Left cardiac atrium (tissue), 4 donors: ENCODE measurements around the gene SLC22A31. TPM values are rescaled to one million over a fixed set of nuclear protein-coding genes. Genes with fewer than 3 reads are reported as not detected.
"Not testable (repeated sequence)": the region's sequence is repeated elsewhere in the genome, so short reads cannot be mapped to it uniquely, and the experiment has no call there.

Experiments
- ATAC-seq, 2 donors: fragments of 200-7000 bp; cut with Tn5 transposase; one replicate each; pipeline ENCODE4 v1.9.1; 2020; ENCODE audit warnings: mild to moderate bottlenecking in 2 of 2, moderate library complexity in 2 of 2
- DNase-seq: peaks from one replicate; pipeline ENCODE4 v3.0.0-alpha.2; 2020
- intact Hi-C, 2 donors: fragments of 100-400 bp; cut with DNase I; formaldehyde crosslinking; loops; one replicate each; pipeline versions ENCODE4 v1.14.1 to v1.15.1; 2022 to 2023
- long read RNA-seq: library from polyadenylated mRNA; unstranded; transcript quantifications from one replicate; pipeline ENCODE4 v2.0.0, GENCODE V29; 2021
- total RNA-seq, 2 donors: library from RNA; stranded (reverse); fragmentation: NEBNext Ultra II Directional; extraction: Animal tissue kit (Norgen Biotek cat#: 25700); gene quantifications; one replicate each; pipeline ENCODE4 v1.2.1, GENCODE V29; 2021
- donor health status: DM: no; HTN: yes; CAD: no.
- donor health status: DM: no; HTN: yes; CAD: no; lungs with severe emphysema.
- donor health status: DM: yes; HTN: yes; CAD: no.
- donor health status: Dilated cardiomyopathy.

Gene SLC22A31
- total RNA-seq: under 1 TPM in 1 of 2 donors, not detected in 1; 0.27 TPM
- long read RNA-seq: 0 reads

GRCh38 chr16:89200124-89200849 lies at the start of gene SLC22A31:
Gene SLC22A31, minus strand, starts transcription at chr16:89200537. Its CDS starts 36 bp downstream, at chr16:89200501.
- intact Hi-C loops: no loop called here
- DNase-seq: no peak
- ATAC-seq: no peak

DNA sequence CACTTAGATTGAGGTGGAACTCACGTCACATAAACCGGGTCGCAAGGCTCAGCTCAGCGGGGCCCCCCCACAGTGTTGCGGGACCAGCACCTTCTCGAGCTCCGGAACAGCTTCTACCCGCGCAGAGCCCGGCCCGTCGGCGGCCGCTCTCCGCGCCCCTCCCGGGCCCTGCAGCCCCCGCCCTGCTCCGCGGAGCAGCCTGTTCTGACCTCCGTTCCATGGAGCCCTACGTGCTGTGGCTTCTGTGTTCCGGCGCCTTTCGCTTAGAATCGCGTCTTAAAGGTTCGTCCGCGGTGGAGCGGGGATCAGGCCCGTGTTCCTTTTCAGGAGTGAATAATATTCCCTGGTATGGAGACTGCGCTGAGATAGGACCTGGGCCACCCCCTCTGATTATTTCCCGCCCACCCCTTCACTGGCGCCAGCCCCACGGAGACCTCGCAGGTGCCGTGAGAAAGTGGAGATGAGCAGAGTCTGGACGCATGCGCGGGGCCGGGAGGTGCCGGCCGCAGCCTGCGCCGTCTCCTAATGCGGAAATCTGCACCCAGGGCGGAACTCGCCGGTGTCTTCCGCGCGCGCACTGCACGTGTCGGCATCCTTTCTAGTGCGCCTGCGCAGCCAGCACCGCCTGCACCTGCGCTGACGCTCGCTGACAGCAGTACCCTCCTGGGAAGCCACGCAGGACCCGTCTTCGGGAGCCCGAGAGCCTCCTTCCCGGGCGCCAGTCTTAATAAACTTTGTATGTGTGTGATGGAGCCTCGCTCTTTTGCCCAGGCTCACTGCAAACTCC lies 48.1 kb upstream of the SLC22A31 start:
- ATAC-seq (no peak), DNase-seq (no peak)
- intact Hi-C loops: no loop called here

DNA sequence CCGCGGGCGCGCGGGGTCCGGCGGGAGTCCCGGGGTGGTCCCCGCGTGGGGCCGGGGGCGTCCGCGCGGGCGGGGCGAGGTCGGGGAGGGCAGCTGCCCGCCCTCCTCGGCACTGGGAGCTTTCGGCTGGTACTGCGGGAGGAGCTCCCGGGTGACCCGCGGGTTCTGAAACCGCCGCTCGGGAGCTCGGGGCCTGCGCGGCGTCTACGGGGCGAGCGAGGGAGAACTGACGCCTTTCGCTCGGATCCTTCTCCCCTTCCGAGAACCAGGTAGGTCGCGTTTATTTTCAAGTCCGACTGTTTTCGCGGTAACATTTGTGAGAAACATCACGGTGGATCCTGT lies 47.4 kb upstream of the SLC22A31 start:
- DNase-seq, intact Hi-C loops: not testable (repeated sequence)
- ATAC-seq: peak in 1 of 2 donors; percentile 35

DNA sequence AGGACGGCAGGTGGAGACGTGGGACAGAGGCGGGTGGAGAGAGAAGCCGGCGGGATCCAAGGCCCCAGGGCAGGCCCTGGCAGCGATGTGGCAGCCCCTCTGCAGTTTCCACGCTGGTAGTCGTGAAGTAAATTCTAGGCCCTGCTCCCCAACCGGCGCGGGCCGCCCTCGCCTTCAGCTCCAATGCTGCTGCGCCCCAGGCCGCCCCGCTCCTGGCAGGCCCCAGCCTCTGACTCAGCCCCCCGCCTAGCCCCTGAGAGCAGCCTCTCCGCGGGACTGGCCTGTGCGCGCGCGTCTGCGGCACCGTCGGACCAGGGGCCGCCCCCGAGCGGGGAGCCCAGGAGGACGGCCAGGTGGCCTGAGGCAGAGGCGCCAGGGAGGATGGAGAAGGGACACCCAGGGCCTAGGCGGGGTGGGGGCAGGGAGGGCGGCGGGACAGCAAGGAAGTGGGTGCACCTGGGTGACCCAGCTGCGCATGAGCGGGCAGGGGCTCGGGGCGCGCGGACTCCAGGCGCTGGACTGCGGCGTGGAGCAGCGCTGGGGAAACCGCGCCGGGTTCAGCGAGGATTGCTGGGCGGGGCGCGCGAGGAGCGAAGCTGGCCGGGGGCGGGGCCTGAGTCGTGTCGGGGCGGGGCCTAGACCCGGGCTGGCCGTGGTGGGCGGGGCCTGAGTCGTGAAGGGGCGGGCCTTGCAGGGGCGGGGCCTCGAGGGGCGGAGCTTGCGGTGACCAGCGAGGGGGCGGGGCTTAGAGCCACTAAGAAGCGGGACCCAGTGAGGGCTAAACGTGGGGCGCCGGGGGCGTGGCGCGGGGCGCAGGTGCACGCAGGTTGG lies 46.8 kb upstream of the SLC22A31 start:
- DNase-seq (peak; percentile 90), ATAC-seq (peak; percentile 97 to 99)
- intact Hi-C loops: no loop called here

GRCh38 chr16:89246383-89246902 lies 46.1 kb upstream of the SLC22A31 start:
- intact Hi-C loops: no loop called here
- no peak for DNase-seq
- no peak for ATAC-seq

GRCh38 chr16:89244754-89245153 lies 44.4 kb upstream of the SLC22A31 start:
- ATAC-seq (no peak), DNase-seq (no peak)
- intact Hi-C loops: no loop called here

DNA sequence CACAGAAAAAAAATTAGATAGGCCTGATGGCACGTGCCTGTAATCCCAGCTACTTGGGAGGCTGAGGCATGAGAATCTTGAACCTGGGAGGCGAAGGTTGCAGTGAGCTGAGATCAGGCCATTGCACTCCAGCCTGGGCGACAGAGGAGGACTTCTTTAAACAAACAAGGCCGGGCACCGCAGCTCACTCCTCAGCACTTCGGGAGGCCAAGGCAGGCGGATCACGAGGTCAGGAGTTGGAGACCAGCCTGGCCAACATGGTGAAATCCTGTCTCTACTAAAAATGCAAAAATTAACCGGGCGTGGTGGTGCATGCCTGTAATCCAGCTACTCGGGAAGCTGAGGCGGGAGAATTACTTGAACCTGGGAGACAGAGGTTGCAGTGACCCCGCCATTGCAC lies 43.9 kb upstream of the SLC22A31 start:
- DNase-seq, intact Hi-C loops, ATAC-seq: not testable (repeated sequence)

- intact Hi-C loops: no loop called here
- DNase-seq (no peak), ATAC-seq (no peak)
Observed at GRCh38 chr16:89243664-89244063, 43.3 kb upstream of the SLC22A31 start.

DNA sequence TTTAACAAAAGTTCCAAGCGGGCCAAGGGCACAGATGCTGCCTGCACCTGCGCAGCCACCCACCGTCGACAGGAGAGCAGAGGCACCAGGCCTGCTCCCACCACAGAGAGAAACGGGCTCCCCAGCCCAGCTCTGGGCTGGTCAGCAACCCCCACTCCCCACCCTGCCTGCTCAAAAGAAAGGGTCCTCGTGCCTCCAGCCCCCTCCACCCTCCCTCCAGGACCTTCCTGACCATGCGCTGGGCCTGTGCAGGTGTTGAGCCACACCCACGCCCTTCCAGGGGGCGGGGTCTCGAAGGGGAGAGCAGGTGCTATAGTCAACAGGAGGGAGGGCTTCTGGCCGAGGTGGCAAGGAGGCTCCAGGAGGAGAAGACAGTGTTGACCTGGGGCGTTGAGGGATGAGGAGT lies 42.5 kb upstream of the SLC22A31 start:
- intact Hi-C loops: no loop called here
- DNase-seq (no peak), ATAC-seq (no peak)

DNA sequence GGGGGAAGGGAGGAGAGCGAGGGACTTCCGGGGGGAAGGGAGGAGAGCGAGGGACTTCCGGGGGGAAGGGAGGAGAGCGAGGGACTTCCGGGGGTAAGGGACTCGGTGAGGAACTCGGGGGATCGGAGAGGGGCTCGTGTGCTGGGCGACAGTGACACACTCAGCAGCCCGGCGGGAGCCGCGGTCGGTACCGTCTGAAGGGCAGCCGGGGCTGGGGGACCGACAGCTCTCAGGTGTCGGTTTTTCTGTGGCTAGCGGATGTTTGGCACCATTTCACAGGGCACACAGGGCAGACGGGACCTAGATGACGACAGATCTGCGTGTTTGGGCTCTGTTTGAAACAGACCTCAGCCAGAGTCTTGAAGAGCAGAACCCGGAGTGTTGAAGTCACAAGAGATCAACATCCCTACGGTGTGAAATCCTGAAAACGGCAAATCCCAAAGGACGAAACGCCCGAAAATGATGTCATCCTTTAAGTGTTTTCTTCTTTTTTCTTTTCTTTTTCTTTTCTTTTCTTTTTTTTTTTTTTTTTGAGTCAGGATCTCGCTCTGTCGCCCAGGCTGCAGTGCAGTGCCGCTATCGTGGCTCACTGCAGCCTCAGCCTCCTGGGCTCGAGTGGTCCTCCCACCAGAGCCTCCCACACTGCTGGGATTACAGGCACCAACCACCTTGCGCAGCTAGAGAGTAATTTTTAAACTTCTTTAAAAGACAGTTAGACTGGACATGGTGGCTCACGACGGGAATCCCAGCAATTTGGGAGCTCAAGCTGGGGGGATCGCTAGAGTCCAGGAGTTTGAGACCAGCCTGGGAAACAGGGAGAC lies 41.1 kb upstream of the SLC22A31 start:
- ATAC-seq (peak; percentile 76 to 78), DNase-seq (peak; percentile 79)
- intact Hi-C loops: no loop called here

DNA sequence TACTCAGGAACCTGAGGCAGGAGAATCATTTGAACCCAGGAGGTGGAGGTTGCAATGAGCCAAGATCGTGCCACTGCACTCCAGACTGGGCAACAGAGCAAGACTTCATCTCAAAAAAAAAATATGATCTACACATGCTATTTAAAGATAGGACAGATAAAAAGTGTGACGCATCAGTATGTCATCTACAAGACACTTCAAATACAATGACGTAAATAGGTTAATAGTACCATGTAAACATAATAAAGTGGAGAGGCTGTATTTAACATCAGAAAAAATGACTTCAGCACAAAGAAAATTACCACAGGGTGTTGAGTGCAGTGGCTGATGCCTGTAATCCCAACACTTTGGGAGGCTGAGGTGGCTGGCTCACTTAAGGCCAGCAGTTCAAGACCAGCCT lies 37.4 kb upstream of the SLC22A31 start:
- DNase-seq (no peak), ATAC-seq (no peak)
- intact Hi-C loops: no loop called here

- intact Hi-C loops: no loop called here
- ATAC-seq: no peak
- no peak for DNase-seq
Observed at GRCh38 chr16:89233678-89234490, 33.5 kb upstream of the SLC22A31 start.

- intact Hi-C loops: no loop called here
- ATAC-seq: peak in 1 of 2 donors; percentile 79
- DNase-seq: no peak
Observed at GRCh38 chr16:89232107-89232506, 31.8 kb upstream of the SLC22A31 start.

- intact Hi-C loops: no loop called here
- ATAC-seq (peak in 1 of 2 donors; percentile 39), DNase-seq (no peak)
Observed at GRCh38 chr16:89230255-89230654, 29.9 kb upstream of the SLC22A31 start.

- intact Hi-C loops: no loop called here
- no peak for ATAC-seq
- DNase-seq: no peak
Observed at GRCh38 chr16:89224665-89225064, 24.3 kb upstream of the SLC22A31 start.

DNA sequence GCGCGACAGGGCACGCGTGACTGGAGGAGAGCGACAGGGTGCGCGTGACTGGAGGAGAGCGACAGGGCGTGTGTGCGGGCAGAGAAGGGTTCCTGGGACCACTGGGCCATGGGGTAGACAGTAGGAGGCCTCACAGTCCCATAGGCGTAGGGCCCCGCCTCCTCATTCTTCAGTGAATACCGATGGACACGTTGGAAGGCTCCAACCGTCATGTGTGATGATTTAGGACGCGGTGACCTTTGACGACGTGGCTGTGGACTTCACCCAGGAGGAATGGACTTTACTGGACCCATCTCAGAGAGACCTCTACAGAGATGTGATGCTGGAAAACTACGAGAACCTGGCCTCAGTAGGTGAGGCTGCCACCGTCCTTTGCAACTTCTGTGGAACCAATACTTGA lies 22.6 kb upstream of the SLC22A31 start:
- no peak for ATAC-seq

GRCh38 chr16:89221604-89222003 lies 21.3 kb upstream of the SLC22A31 start:
- intact Hi-C loops: no loop called here
- DNase-seq: no peak
- no peak for ATAC-seq

More for the DNA sequence above, 22.6 kb upstream of the SLC22A31 start:
- intact Hi-C loops: no loop called here
- no peak for DNase-seq

DNA sequence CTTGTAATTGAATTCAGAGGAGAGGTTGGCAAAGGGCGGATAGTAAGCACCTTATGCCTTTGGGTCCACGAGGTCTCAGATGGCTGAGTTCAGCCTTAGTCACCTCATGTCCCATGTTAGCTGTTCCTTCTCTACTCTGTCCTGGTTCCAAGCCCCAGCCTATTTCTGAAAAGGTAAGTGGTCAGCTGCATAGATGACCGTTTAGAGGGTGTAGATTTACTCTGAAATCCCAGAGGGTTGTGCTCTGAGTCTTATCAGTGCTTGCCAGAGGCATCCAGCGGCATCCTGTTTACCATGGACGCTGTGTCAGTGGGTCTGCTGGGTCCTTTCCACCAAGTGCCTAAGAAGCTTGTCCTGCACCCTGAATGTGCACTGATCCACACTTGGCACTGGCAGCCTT lies 19.0 kb upstream of the SLC22A31 start:
- intact Hi-C loops: loop anchor here (10.0 kb wide), 3 partner anchors 405 to 485 kb away; partner anchors contain the start of gene APRT (in 1 of the 2)
- DNase-seq (no peak), ATAC-seq (no peak)
